H9 (cell line): ENCODE data around the gene PTCH1. TPM values are rescaled to one million over a fixed set of nuclear protein-coding genes. Genes with fewer than 3 reads are reported as not detected.
A peak's percentile ranks its signal among the peaks of the same experiment; 100 is the strongest.

Source experiments
- DNase-seq: peaks from one replicate; pipeline ENCODE4 v3.0.0-alpha.2; 2017
- H2AFZ ChIP-seq: one replicate; pipeline ENCODE4 v1.6.1; 2013; ENCODE audit warnings: mild to moderate bottlenecking, low read length, control low read depth, moderate library complexity
- H2AK5ac ChIP-seq: 2 replicates; pipeline ENCODE4 v1.6.1; 2013; ENCODE audit warnings: low read length, control low read depth, mixed read lengths; ENCODE audit not compliant: insufficient read length
- H2BK120ac ChIP-seq: one replicate; pipeline ENCODE4 v1.6.1; 2013; ENCODE audit warnings: low read depth, mild to moderate bottlenecking, low read length, control low read depth, inconsistent platforms; ENCODE audit not compliant: poor library complexity, severe bottlenecking
- H2BK12ac ChIP-seq: 2 replicates; pipeline ENCODE4 v1.6.1; 2013; ENCODE audit warnings: low read length, control low read depth, mixed read lengths, low read depth; ENCODE audit not compliant: insufficient read length
- H2BK15ac ChIP-seq: 2 replicates; pipeline ENCODE4 v1.6.1; 2013; ENCODE audit warnings: low read depth, low read length, control low read depth
- H2BK20ac ChIP-seq: one replicate; pipeline ENCODE4 v1.6.1; 2013; ENCODE audit warnings: low read depth, mild to moderate bottlenecking, low read length, control low read depth, inconsistent platforms; ENCODE audit not compliant: poor library complexity, severe bottlenecking
- H2BK5ac ChIP-seq: 2 replicates; pipeline ENCODE4 v1.6.1; 2013; ENCODE audit warnings: low read length, control low read depth, mixed read lengths; ENCODE audit not compliant: insufficient read length
- H3K14ac ChIP-seq: 2 replicates; pipeline ENCODE4 v1.6.1; 2013; ENCODE audit warnings: low read length, control low read depth; ENCODE audit not compliant: insufficient read depth
- H3K18ac ChIP-seq: 2 replicates; pipeline ENCODE4 v1.6.1; 2013; ENCODE audit warnings: low read depth, mild to moderate bottlenecking, mixed read lengths, low read length, control low read depth; ENCODE audit not compliant: insufficient read length
- H3K23ac ChIP-seq: 2 replicates; pipeline ENCODE4 v1.6.1; 2013; ENCODE audit warnings: low read length, control low read depth, mixed read lengths, low read depth; ENCODE audit not compliant: insufficient read length
- H3K23me2 ChIP-seq: 2 replicates; pipeline ENCODE4 v1.6.1; 2013; ENCODE audit warnings: low read depth, mild to moderate bottlenecking, mixed read lengths, low read length, control low read depth; ENCODE audit not compliant: insufficient read length, poor library complexity, severe bottlenecking
- H3K27ac ChIP-seq: 2 replicates; pipeline ENCODE4 v1.5.1; 2013; ENCODE audit warnings: low read length, control low read depth, mixed read lengths, low read depth; ENCODE audit not compliant: insufficient read length
- H3K27me3 ChIP-seq: 2 replicates; pipeline ENCODE4 v1.6.1; 2013; ENCODE audit warnings: low read length, control low read depth, inconsistent platforms; ENCODE audit not compliant: insufficient read depth
- H3K4ac ChIP-seq: 2 replicates; pipeline ENCODE4 v1.6.1; 2013; ENCODE audit warnings: low read depth, mild to moderate bottlenecking, control low read depth, inconsistent platforms, low read length, moderate library complexity
- H3K4me1 ChIP-seq: 2 replicates; pipeline ENCODE4 v1.6.1; 2013; ENCODE audit warnings: low read length, control low read depth, inconsistent platforms; ENCODE audit not compliant: insufficient read depth
- H3K4me2 ChIP-seq: 2 replicates; pipeline ENCODE4 v1.6.1; 2013; ENCODE audit warnings: low read length, control low read depth, mixed read lengths; ENCODE audit not compliant: insufficient read length, insufficient read depth
- H3K56ac ChIP-seq: 2 replicates; pipeline ENCODE4 v1.6.1; 2013; ENCODE audit warnings: low read depth, mild to moderate bottlenecking, mixed read lengths, low read length, control low read depth; ENCODE audit not compliant: insufficient read length
- H3K79me1 ChIP-seq: 2 replicates; pipeline ENCODE4 v1.6.1; 2013; ENCODE audit warnings: low read depth, mild to moderate bottlenecking, moderate library complexity, low read length, control low read depth, inconsistent platforms; ENCODE audit not compliant: insufficient read depth, poor library complexity, severe bottlenecking
- H3K79me2 ChIP-seq: 2 replicates; pipeline ENCODE4 v1.6.1; 2013; ENCODE audit warnings: low read length, control low read depth, inconsistent platforms; ENCODE audit not compliant: insufficient read depth
- H3K9ac ChIP-seq: 2 replicates; pipeline ENCODE4 v1.6.1; 2013; ENCODE audit warnings: low read length, control low read depth, mixed read lengths; ENCODE audit not compliant: insufficient read length; ENCODE audit errors: extremely low read depth
- H3K9me3 ChIP-seq: one replicate; pipeline ENCODE4 v1.6.1; 2013; ENCODE audit warnings: low read depth, low read length, inconsistent platforms; ENCODE audit not compliant: control insufficient read depth
- H3T11ph ChIP-seq: one replicate; pipeline ENCODE4 v1.6.1; 2013; ENCODE audit warnings: mild to moderate bottlenecking, low read length, control low read depth, inconsistent platforms
- H4K20me1 ChIP-seq: one replicate; pipeline ENCODE4 v1.6.1; 2013; ENCODE audit not compliant: control insufficient read depth, insufficient read length, insufficient read depth
- H4K5ac ChIP-seq: 2 replicates; pipeline ENCODE4 v1.6.1; 2013; ENCODE audit warnings: low read depth, mild to moderate bottlenecking, mixed read lengths, low read length, control low read depth; ENCODE audit not compliant: insufficient read length
- H4K8ac ChIP-seq: replicated peaks from 2 replicates; pipeline ENCODE4 v1.6.1; 2013; ENCODE audit warnings: low read length, control low read depth, mixed read lengths, low read depth; ENCODE audit not compliant: insufficient read length
- H4K91ac ChIP-seq: 2 replicates; pipeline ENCODE4 v1.6.1; 2013; ENCODE audit warnings: low read depth, mild to moderate bottlenecking, moderate library complexity, mixed read lengths, low read length, control low read depth; ENCODE audit not compliant: insufficient read length
- H3K27ac Mint-ChIP-seq, 3 experiments: 2 replicates in 2 of 3; 3 replicates in 1 of 3; pipeline ENCODE4 v1.8.0; 2020 to 2021; ENCODE audit warnings: mixed read lengths in 3 of 3, mild to moderate bottlenecking in 1 of 3, moderate library complexity in 1 of 3
- H3K27me3 Mint-ChIP-seq: 2 replicates; pipeline ENCODE4 v1.8.0; 2021; ENCODE audit warnings: low read depth, mild to moderate bottlenecking, moderate library complexity, mixed read lengths
- H3K36me3 Mint-ChIP-seq, 3 experiments: 2 replicates in 2 of 3; 3 replicates in 1 of 3; pipeline ENCODE4 v1.8.0; 2020 to 2021; ENCODE audit warnings: low read depth in 3 of 3, mixed read lengths in 3 of 3; ENCODE audit not compliant: insufficient read depth in 1 of 3
- H3K4me1 Mint-ChIP-seq, 2 experiments: 2 replicates each; pipeline ENCODE4 v1.8.0; 2020; ENCODE audit warnings: mixed read lengths in 2 of 2
- H3K4me3 Mint-ChIP-seq, 2 experiments: 2 replicates in 1 of 2; 3 replicates in 1 of 2; pipeline ENCODE4 v1.8.0; 2020 to 2021; ENCODE audit warnings: mild to moderate bottlenecking in 2 of 2, mixed read lengths in 2 of 2, moderate library complexity in 1 of 2
- H3K9me3 Mint-ChIP-seq, 2 experiments: 2 replicates in 1 of 2; 3 replicates in 1 of 2; pipeline ENCODE4 v1.8.0; 2020; ENCODE audit warnings: mild to moderate bottlenecking in 2 of 2, mixed read lengths in 2 of 2, moderate library complexity in 1 of 2
- WGBS: extraction: QIAGEN DNeasy Blood & Tissue Kit; methylation state at CpG from one replicate; pipeline ENCODE4 v1.1.7; 2013; ENCODE audit warnings: missing lambda C conversion rate, low lambda C conversion rate, mixed read lengths; ENCODE audit not compliant: insufficient read length; ENCODE audit errors: extremely low coverage; 5-methylcytosine and 5-hydroxymethylcytosine counted together
- total RNA-seq: library from RNA; stranded (reverse); gene quantifications from 2 replicates; pipeline ENCODE4 v1.2.1, GENCODE V29; 2021
- TF ChIP-seq, protein P1 (sequence below): fragments of 200-600 bp; sonication (generic); conservative IDR thresholded peaks from 3 replicates; pipeline ENCODE4 v1.8.0; 2021; ENCODE audit warnings: antibody characterized with exemption, mild to moderate bottlenecking

Gene PTCH1
- total RNA-seq, 1 experiment from 2014 or later: 9.1 TPM

DNA sequence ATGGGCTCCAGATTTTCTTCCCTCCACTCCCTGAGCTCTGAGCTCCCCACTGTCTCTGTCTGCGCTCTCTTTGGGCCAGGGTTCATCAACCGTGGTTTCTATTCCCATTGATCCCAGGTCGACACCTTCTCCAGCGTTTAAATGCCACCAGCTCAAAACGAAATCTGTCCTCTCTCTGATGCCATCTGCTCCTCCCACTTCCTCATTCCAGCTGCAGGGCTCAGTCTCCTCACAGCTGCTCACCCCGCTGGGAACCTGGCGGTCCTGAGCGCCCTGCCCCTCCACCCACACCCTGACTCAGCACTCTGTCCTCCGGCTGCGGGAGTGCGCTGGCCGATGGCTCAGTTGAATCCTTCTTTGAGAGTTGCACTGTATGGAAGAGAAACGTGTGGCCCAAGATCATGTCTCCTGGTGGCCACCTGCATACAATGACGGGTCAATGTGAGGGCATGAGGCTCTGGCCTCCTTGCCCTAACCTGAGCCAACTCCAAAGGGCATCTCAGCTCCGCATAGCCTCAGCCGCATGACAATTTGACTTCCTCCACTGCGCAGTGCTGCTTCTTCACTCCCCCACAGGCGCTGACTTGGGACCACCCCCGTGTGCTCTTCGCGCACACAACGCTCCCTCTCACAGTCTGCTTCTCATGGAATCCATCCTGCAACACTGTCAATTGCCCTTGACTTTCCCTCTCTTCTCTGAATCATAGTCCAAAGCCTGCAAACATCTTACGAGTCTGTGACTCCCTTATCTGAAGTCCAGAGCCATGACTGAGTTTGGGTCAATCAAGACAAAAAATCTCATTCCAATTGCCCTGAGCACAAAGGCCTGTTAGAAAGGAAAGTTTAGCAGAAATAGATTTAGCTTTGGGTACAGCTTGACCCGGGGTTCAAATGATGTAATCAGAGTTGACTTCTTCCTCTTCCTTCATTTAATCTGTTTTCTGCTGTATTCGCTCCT is 82.4 kb downstream of the PTCH1 start:
- Histone ChIP-seq H4K91ac (no peak overlapping the region), H3K4me2 (no peak overlapping the region), H3K56ac (no peak overlapping the region), H3K23me2 (no peaks in the 10 kb centered on the region), H3K4ac (no peak overlapping the region), H3K14ac (no peak overlapping the region), H2BK12ac (no peak overlapping the region), H2BK15ac (no peak overlapping the region), H3K79me1 (no peaks in the 10 kb centered on the region), H3K79me2 (no peaks in the 10 kb centered on the region), H3K4me1 (peaks cover 5% of the 10 kb centered on the region; the same call in 1 of the 2 replicates), H2BK5ac (no peak overlapping the region), H2AFZ (no peak overlapping the region), H4K5ac (no peak overlapping the region), H3T11ph (no peak overlapping the region), H3K18ac (no peak overlapping the region), H3K27me3 (no peaks in the 10 kb centered on the region), H2BK20ac (no peak overlapping the region), H2AK5ac (no peak overlapping the region), H2BK120ac (no peak overlapping the region), H3K23ac (no peak overlapping the region), H4K8ac (no peak overlapping the region), H3K9me3 (no peaks in the 10 kb centered on the region), H3K27ac (no peak overlapping the region), H4K20me1 (no peaks in the 10 kb centered on the region), H3K9ac (no peak overlapping the region)
- Mint-ChIP-seq H3K27ac (peak overlapping the region in 1 of 3 experiments; percentile 89; a peak in 3 of 7 replicates), H3K27me3 (peaks cover 37% of the 10 kb centered on the region), H3K9me3 (peaks cover 10 to 17% of the 10 kb centered on the region in 2 experiments), H3K4me1 (peaks cover 12 to 13% of the 10 kb centered on the region in 2 experiments), H3K36me3 (peaks cover 4 to 8% (median 7%) of the 10 kb centered on the region in 3 experiments; a peak in 5 of 7 replicates), H3K4me3 (peak overlapping the region in 1 of 2 experiments; percentile 32; a peak in 2 of 5 replicates)
- peak; percentile 89 for DNase-seq
- WGBS: no CpG with 5 or more reads among the region's 25 CpGs
- TF ChIP-seq, protein P1, sequence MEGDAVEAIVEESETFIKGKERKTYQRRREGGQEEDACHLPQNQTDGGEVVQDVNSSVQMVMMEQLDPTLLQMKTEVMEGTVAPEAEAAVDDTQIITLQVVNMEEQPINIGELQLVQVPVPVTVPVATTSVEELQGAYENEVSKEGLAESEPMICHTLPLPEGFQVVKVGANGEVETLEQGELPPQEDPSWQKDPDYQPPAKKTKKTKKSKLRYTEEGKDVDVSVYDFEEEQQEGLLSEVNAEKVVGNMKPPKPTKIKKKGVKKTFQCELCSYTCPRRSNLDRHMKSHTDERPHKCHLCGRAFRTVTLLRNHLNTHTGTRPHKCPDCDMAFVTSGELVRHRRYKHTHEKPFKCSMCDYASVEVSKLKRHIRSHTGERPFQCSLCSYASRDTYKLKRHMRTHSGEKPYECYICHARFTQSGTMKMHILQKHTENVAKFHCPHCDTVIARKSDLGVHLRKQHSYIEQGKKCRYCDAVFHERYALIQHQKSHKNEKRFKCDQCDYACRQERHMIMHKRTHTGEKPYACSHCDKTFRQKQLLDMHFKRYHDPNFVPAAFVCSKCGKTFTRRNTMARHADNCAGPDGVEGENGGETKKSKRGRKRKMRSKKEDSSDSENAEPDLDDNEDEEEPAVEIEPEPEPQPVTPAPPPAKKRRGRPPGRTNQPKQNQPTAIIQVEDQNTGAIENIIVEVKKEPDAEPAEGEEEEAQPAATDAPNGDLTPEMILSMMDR: no peak
